ENCODE data around the gene SLCO2B1. TPM values are rescaled to one million over a fixed set of nuclear protein-coding genes. Genes with fewer than 3 reads are reported as not detected.

Gene SLCO2B1
- total RNA-seq, 1 experiment from 2014 or later = not detected

DNA sequence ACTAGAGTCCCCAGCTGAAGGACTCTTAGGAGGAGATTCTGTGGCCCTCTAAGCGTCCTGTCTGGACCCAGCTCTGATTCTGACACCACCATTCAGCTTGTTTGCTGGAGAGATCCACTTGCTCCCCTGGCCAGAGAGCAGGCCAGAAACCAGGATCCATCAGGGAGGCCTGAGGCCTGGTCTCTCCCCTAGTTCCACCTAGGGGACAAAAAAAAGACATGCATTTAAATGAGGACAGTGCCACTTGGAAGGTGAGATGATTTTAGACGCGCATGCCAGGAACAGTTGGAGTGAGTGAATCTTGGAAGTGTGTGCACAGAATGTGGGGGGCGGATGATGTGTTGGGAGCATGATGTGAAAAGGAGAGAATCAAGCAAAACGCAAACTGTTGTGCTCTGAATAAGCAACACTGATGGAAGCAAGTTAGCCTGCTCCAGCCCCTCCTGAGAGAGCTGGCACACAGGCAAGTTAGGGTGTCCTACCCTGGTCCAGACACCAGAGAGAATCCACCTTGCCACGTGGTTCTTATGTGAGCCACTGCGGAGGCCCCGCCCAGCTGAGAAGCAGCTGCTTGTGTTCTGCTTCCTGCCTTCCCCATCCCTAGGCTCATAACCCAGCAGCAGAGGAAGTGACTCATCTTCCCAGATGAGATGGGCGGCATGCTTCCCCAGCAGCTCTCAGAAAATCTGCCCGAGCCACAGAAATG, 8.0 kb upstream of the SLCO2B1 start:
- Histone ChIP-seq H3K79me2 (ENCODE audit: insufficient read depth, low read length) (no peaks in the 10 kb centered on the region), H2AK5ac (ENCODE audit: insufficient read length, low read length) (no peak overlapping the region), H3K56ac (ENCODE audit: insufficient read length, low read depth, low read length) (no peak overlapping the region), H3K9ac (ENCODE audit: extremely low read depth, insufficient read length, low read length) (no peak overlapping the region), H4K8ac (replicated peaks; ENCODE audit: insufficient read length, low read depth, low read length) (no peak overlapping the region), H3K4me2 (ENCODE audit: insufficient read depth, insufficient read length, low read length) (no peak overlapping the region), H3K4me1 (ENCODE audit: insufficient read depth, low read length) (peaks cover 5% of the 10 kb centered on the region), H3K23me2 (ENCODE audit: insufficient read length, low read depth, low read length, poor library complexity, severe bottlenecking) (no peaks in the 10 kb centered on the region), H3K14ac (ENCODE audit: insufficient read depth, low read length) (no peak overlapping the region; the same call in 1 of the 2 replicates), H4K5ac (ENCODE audit: insufficient read length, low read depth, low read length) (no peak overlapping the region), H2AFZ (ENCODE audit: low read length) (no peak overlapping the region), H3K18ac (ENCODE audit: insufficient read length, low read depth, low read length) (no peak overlapping the region), H3T11ph (ENCODE audit: low read length) (no peak overlapping the region), H3K4ac (ENCODE audit: low read depth, low read length) (no peak overlapping the region), H3K27me3 (ENCODE audit: insufficient read depth, low read length) (no peaks in the 10 kb centered on the region), H2BK5ac (ENCODE audit: insufficient read length, low read length) (no peak overlapping the region), H4K91ac (ENCODE audit: insufficient read length, low read depth, low read length) (no peak overlapping the region), H2BK20ac (ENCODE audit: low read depth, low read length, poor library complexity, severe bottlenecking) (no peak overlapping the region), H2BK12ac (ENCODE audit: insufficient read length, low read depth, low read length) (no peak overlapping the region), H3K9me3 (ENCODE audit: control insufficient read depth, low read depth, low read length) (no peaks in the 10 kb centered on the region), H3K23ac (ENCODE audit: insufficient read length, low read depth, low read length) (no peak overlapping the region), H4K20me1 (ENCODE audit: control insufficient read depth, insufficient read depth, insufficient read length) (no peaks in the 10 kb centered on the region), H3K27ac (ENCODE audit: insufficient read length, low read depth, low read length) (no peak overlapping the region), H2BK15ac (ENCODE audit: low read depth, low read length) (no peak overlapping the region), H3K79me1 (ENCODE audit: insufficient read depth, low read depth, low read length, poor library complexity, severe bottlenecking) (no peaks in the 10 kb centered on the region), H2BK120ac (ENCODE audit: low read depth, low read length, poor library complexity, severe bottlenecking) (no peak overlapping the region)
- H3K4me3 Mint-ChIP-seq = no peak overlapping the region
- H3K27me3 Mint-ChIP-seq (ENCODE audit: low read depth) = peaks cover 16% of the 10 kb centered on the region
- DNase-seq = peak; percentile 83
- H3K4me1 Mint-ChIP-seq = peaks cover 3 to 8% of the 10 kb centered on the region in 2 experiments; a peak in 3 of 4 replicates
- no CpG with 5 or more reads among the region's 10 CpGs for WGBS (ENCODE audit: extremely low coverage, insufficient read length, low lambda C conversion rate)
- H3K9me3 Mint-ChIP-seq = no peaks in the 10 kb centered on the region
- no peak overlapping the region for H3K27ac Mint-ChIP-seq
- TF ChIP-seq CTCF (conservative IDR thresholded peaks at IDR 0.05) = no peak
- no peaks in the 10 kb centered on the region for H3K36me3 Mint-ChIP-seq (ENCODE audit: insufficient read depth in 1 of 3, low read depth in 3 of 3)

All from H9 (cell line).